Measurements from ENCODE around the gene HCFC1. TPM values are rescaled to one million over a fixed set of nuclear protein-coding genes. Genes with fewer than 3 reads are reported as not detected.
A peak's percentile ranks its signal among the peaks of the same experiment; 100 is the strongest.

Gene HCFC1
- total and polyA plus RNA-seq, 9 of the 15 experiments (the other 6 are each of a cell fraction or from before 2014, with no cell fraction given): 2.8 to 133 (median 17.1) TPM

- TF ChIP-seq ZNF76 (CRISPR knock-in tag; IDR thresholded peaks at IDR 0.05; ENCODE audit: borderline replicate concordance) (no peak), HCFC1 (IDR thresholded peaks at IDR 0.05; ENCODE audit: low read depth, low read length) (no peak), PHB (CRISPR knock-in tag; IDR thresholded peaks at IDR 0.05) (no peak)
Measured at GRCh38 chrX:153929576-153929975, 42.0 kb downstream of the HCFC1 start (continued).

- no peak for ATAC-seq
- H3K79me2 ChIP-seq (ENCODE audit: control insufficient read depth, insufficient read depth, low read length): peaks cover 62% of the 10 kb centered on the region
- FAIRE-seq: no peak
- POLR2A ChIA-PET: interaction anchor here (0.5 to 1.7 kb wide), 5 partner anchors 8 to 147 kb away, joined by 3 to 5 read pairs (median 3); partner anchors contain the start of genes IDH3G and SSR4
- H3K9ac ChIP-seq (ENCODE audit: insufficient read depth in 1 of 2, low read depth in 2 of 2, low read length in 2 of 2): peak overlapping the region; percentile 17 to 70; a peak in 1 of 4 replicates
- H3K27me3 ChIP-seq (ENCODE audit: control insufficient read depth in 2 of 2, insufficient read depth in 2 of 2, low read length in 2 of 2): no peaks in the 10 kb centered on the region
- peak overlapping the region; percentile 65; the same call in 1 of the 2 replicates for H3K4me2 ChIP-seq (ENCODE audit: insufficient read depth, low read length)
- H3K27ac ChIP-seq (ENCODE audit: extremely low read depth, low read depth, low read length): peak overlapping the region; percentile 54; the same call in 2 of the 3 replicates
- H4K20me1 ChIP-seq (replicated peaks; ENCODE audit: control insufficient read depth, insufficient read depth, low read length): no peaks in the 10 kb centered on the region
- CTCF ChIA-PET (ENCODE audit: low intra/inter-chr PET ratio): no interaction called here
- in situ Hi-C loops (cut with MboI): no loop called here
- peaks cover 52% of the 10 kb centered on the region for H3K36me3 ChIP-seq (ENCODE audit: control insufficient read depth, insufficient read depth, low read length)
- no peak overlapping the region for H2AFZ ChIP-seq (ENCODE audit: low read depth, low read length)
- H3K4me3 ChIP-seq: no peak overlapping the region
- BruUV-seq (replicated peaks): no TSS peak
- no peak for DNase-seq (ENCODE audit: extremely low read depth in 1 of 4, low spot score in 3 of 4)
- WGBS (ENCODE audit: insufficient coverage, low coverage, missing lambda C conversion rate): 45% methylated on average over 5 of the region's 9 CpGs
- H3K9me3 ChIP-seq (replicated peaks; ENCODE audit: control insufficient read depth, insufficient read depth, low read depth, low read length): no peaks in the 10 kb centered on the region
- H3K4me1 ChIP-seq (replicated peaks in 1 of 2; ENCODE audit: control insufficient read depth in 2 of 2, insufficient read depth in 2 of 2, low read length in 2 of 2): peaks cover 32 to 66% of the 10 kb centered on the region in 2 experiments; a peak in 4 of 5 replicates
- H3K9me1 ChIP-seq (ENCODE audit: control insufficient read depth, insufficient read depth, low read length): no peaks in the 10 kb centered on the region
- intact Hi-C loops (cut with micrococcal nuclease): loop anchor here (1.0 to 5.0 kb wide), 2 partner anchors 18 to 162 kb away; no protein-coding TSS in a partner anchor
- no peak for TF ChIP-seq MED1 (CRISPR knock-in tag; IDR thresholded peaks at IDR 0.05; ENCODE audit: borderline replicate concordance)
- TF ChIP-seq ZNF699 (CRISPR knock-in tag; IDR thresholded peaks at IDR 0.05; ENCODE audit: insufficient replicate concordance): no peak
- TF ChIP-seq U2AF1 (optimal IDR thresholded peaks at IDR 0.05; ENCODE audit: low read depth, low read length): no peak
- TF ChIP-seq MIER1 (IDR thresholded peaks at IDR 0.05; ENCODE audit: low read depth): no peak
- TF ChIP-seq ZFP36 (IDR thresholded peaks at IDR 0.05; ENCODE audit: low read depth, low read length, partially characterized antibody): no peak
- no peak for TF ChIP-seq NR2C1 (IDR thresholded peaks at IDR 0.05)
- TF ChIP-seq NR2C1 (tag; IDR thresholded peaks at IDR 0.05): no peak
- TF ChIP-seq HDAC3 (IDR thresholded peaks at IDR 0.05; ENCODE audit: borderline replicate concordance, partially characterized antibody): no peak
- no peak for TF ChIP-seq RERE (CRISPR knock-in tag; IDR thresholded peaks at IDR 0.05; ENCODE audit: borderline replicate concordance)
- no peak for TF ChIP-seq ARID2 (IDR thresholded peaks at IDR 0.05)
Measured at GRCh38 chrX:153928846-153929245, 42.8 kb downstream of the HCFC1 start.
